GM23338 (cell line): ENCODE results near the gene DNAAF5. TPM values are rescaled to one million over a fixed set of nuclear protein-coding genes. Genes with fewer than 3 reads are reported as not detected.

ENCODE experiments used
- ATAC-seq: fragments of 200-7000 bp; cut with Tn5 transposase; 3 replicates; pipeline ENCODE4 v1.9.1; 2020
- DNase-seq: peaks from one replicate; pipeline ENCODE4 v3.0.0-alpha.2; 2015; ENCODE audit warnings: low spot score
- H2AFZ ChIP-seq: fragments of 200-600 bp; sonication (generic); 2 replicates; pipeline ENCODE4 v1.8.0; 2016; ENCODE audit warnings: antibody characterized with exemption, mild to moderate bottlenecking, moderate library complexity
- H3F3A ChIP-seq: fragments of 200-600 bp; sonication (generic); replicated peaks from 2 replicates; pipeline ENCODE4 v1.8.0; 2017; ENCODE audit warnings: antibody characterized with exemption, mixed run types, low read depth
- H3K27ac ChIP-seq: fragments of 200-600 bp; sonication (generic); 2 replicates; pipeline ENCODE4 v1.6.1; 2016; ENCODE audit warnings: low read depth
- H3K27me3 ChIP-seq: fragments of 200-600 bp; sonication (generic); 2 replicates; pipeline ENCODE4 v1.8.0; 2016; ENCODE audit warnings: mild to moderate bottlenecking, mixed run types, moderate library complexity; ENCODE audit not compliant: insufficient read depth
- H3K36me3 ChIP-seq: fragments of 200-600 bp; sonication (generic); 2 replicates; pipeline ENCODE4 v1.8.0; 2016; ENCODE audit warnings: mild to moderate bottlenecking; ENCODE audit not compliant: insufficient read depth
- H3K4me1 ChIP-seq: fragments of 200-600 bp; sonication (generic); 2 replicates; pipeline ENCODE4 v1.8.0; 2016; ENCODE audit warnings: mild to moderate bottlenecking, moderate library complexity; ENCODE audit not compliant: insufficient read depth
- H3K4me2 ChIP-seq: fragments of 200-600 bp; sonication (generic); 2 replicates; pipeline ENCODE4 v1.7.1; 2017; ENCODE audit warnings: mixed run types
- H3K4me3 ChIP-seq: fragments of 200-600 bp; sonication (generic); 2 replicates; pipeline ENCODE4 v1.6.1; 2016; ENCODE audit warnings: mixed run types
- H3K79me2 ChIP-seq: fragments of 200-600 bp; sonication (generic); replicated peaks from 2 replicates; pipeline ENCODE4 v1.8.0; 2017; ENCODE audit warnings: mild to moderate bottlenecking; ENCODE audit not compliant: insufficient read depth
- H3K9me2 ChIP-seq: fragments of 200-600 bp; sonication (generic); 2 replicates; pipeline ENCODE4 v1.8.0; 2017; ENCODE audit not compliant: insufficient read depth
- H4K20me1 ChIP-seq: fragments of 200-600 bp; sonication (generic); replicated peaks from 2 replicates; pipeline ENCODE4 v1.8.0; 2017; ENCODE audit warnings: mild to moderate bottlenecking; ENCODE audit not compliant: insufficient read depth
- H3K27ac Mint-ChIP-seq: 2 replicates; pipeline ENCODE4 v1.8.0; 2020; ENCODE audit warnings: inconsistent platforms, mild to moderate bottlenecking, moderate library complexity, mixed read lengths
- H3K27me3 Mint-ChIP-seq: 3 replicates; pipeline ENCODE4 v1.8.0; 2022; ENCODE audit warnings: low read depth, mild to moderate bottlenecking, moderate library complexity, mixed read lengths, inconsistent platforms; ENCODE audit not compliant: insufficient read depth, poor library complexity
- H3K36me3 Mint-ChIP-seq: 3 replicates; pipeline ENCODE4 v1.8.0; 2021; ENCODE audit warnings: low read depth, mild to moderate bottlenecking, inconsistent platforms, moderate library complexity, mixed read lengths
- H3K4me1 Mint-ChIP-seq: 3 replicates; pipeline ENCODE4 v1.8.0; 2020; ENCODE audit warnings: mild to moderate bottlenecking, inconsistent platforms, mixed read lengths
- H3K4me3 Mint-ChIP-seq: 3 replicates; pipeline ENCODE4 v1.8.0; 2021; ENCODE audit warnings: moderate library complexity, mild to moderate bottlenecking, inconsistent platforms, mixed read lengths
- H3K9me3 Mint-ChIP-seq: 3 replicates; pipeline ENCODE4 v1.8.0; 2020; ENCODE audit warnings: moderate library complexity, mild to moderate bottlenecking, inconsistent platforms, mixed read lengths
- EZH2 ChIP-seq: fragments of 200-600 bp; sonication (generic); IDR thresholded peaks from one replicate; pipeline ENCODE4 v1.8.0; 2017; ENCODE audit warnings: antibody characterized with exemption, mild to moderate bottlenecking, low read depth; ENCODE audit not compliant: unreplicated experiment
- JUNB ChIP-seq: IDR thresholded peaks from one replicate; pipeline ENCODE4 v1.6.1; 2016; ENCODE audit warnings: antibody characterized with exemption; ENCODE audit not compliant: unreplicated experiment
- POLR2AphosphoS5 ChIP-seq: IDR thresholded peaks from 2 replicates; pipeline ENCODE4 v1.6.1; 2016; ENCODE audit warnings: antibody characterized with exemption, low read depth
- STAT1 ChIP-seq: IDR thresholded peaks from one replicate; pipeline ENCODE4 v1.6.1; 2016; ENCODE audit warnings: antibody characterized with exemption; ENCODE audit not compliant: unreplicated experiment
- ZNF331 ChIP-seq: fragments of 250-450 bp; sonication (Bioruptor Pico); IDR thresholded peaks from 2 replicates; pipeline ENCODE4 v1.5.0; 2020; ENCODE audit warnings: low read depth, mild to moderate bottlenecking, moderate library complexity
- polyA plus RNA-seq: library from polyadenylated mRNA; unstranded; fragments of >200 nt; fragmentation: Nextera tagmentation; extraction: Ambion mirVana; gene quantifications from 2 replicates; pipeline ENCODE4 v1.2.1, GENCODE V29; 2016
- total RNA-seq: library from RNA; depleted of rRNA; stranded (reverse); fragments of >200 nt; shearing (Covaris generic); gene quantifications from 2 replicates; pipeline ENCODE4 v1.2.3, GENCODE V29; 2014
- TF ChIP-seq, protein P1 (sequence below), 2 experiments: fragments of 200-600 bp in 1 of 2; sonication (generic) in 1 of 2; conservative IDR thresholded peaks; 2 replicates each; pipeline versions ENCODE4 v1.5.1 to v1.6.1; 2016 to 2017; ENCODE audit warnings: antibody characterized with exemption in 2 of 2, low read depth in 2 of 2, mild to moderate bottlenecking in 2 of 2, moderate library complexity in 1 of 2
- TF ChIP-seq, protein P2 (sequence below): IDR thresholded peaks from one replicate; pipeline ENCODE4 v1.6.1; 2018; ENCODE audit warnings: antibody characterized with exemption; ENCODE audit not compliant: unreplicated experiment
- TF ChIP-seq, protein P3 (sequence below): fragments of 250-450 bp; sonication (Bioruptor Pico); IDR thresholded peaks from 2 replicates; pipeline ENCODE4 v1.5.0; 2020; ENCODE audit warnings: mild to moderate bottlenecking, moderate library complexity

The DNAAF5 gene
- total and polyA plus RNA-seq, 2 experiments from 2014 or later = 20.4 to 86.7 TPM

DNA sequence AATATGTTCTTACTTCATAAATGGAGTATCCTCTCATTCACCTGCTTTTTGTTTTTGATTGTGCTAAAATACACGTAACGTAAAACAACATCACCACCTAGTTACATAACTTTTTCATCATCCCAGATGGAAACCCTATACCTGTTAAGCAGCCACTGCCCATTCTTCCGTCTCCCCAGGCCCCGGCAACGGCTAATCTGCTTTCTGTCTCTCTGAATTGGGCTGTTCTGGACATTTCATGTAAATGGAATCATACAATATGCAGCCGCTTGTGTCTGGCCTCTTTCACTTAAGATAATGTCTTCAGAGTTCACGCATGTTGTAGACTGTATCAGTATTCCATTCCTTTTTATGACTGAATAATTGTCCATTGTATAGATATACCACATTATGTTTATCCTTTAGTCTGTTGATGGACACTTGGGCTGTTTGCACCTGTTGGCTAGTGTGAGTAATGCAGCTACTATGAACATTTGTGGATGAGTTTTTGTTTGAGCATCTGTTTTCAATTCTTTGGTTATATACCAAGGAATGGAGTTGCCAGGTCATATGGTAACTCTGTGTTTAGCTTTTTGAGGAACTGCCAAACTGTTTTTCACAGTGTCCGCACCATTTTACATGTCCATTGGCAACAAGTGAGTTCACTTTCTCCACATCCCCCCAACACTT is 91.7 kb downstream of the DNAAF5 start:
- no peak for ATAC-seq
- Mint-ChIP-seq H3K27me3 (peaks cover 23% of the 10 kb centered on the region), H3K36me3 (peaks cover 20% of the 10 kb centered on the region), H3K4me1 (peaks cover 56% of the 10 kb centered on the region), H3K9me3 (no peaks in the 10 kb centered on the region; the same call in 1 of the 3 replicates), H3K27ac (no peak overlapping the region), H3K4me3 (peak overlapping the region; percentile 87)
- no peak overlapping the region for H2AFZ ChIP-seq
- no peak overlapping the region for H3K27ac ChIP-seq
- H3K36me3 ChIP-seq = no peaks in the 10 kb centered on the region
- peak overlapping the region; percentile 98 for H3K4me2 ChIP-seq
- peak overlapping the region; percentile 94 for H3K4me3 ChIP-seq
- peaks cover 63% of the 10 kb centered on the region for H3K79me2 ChIP-seq
- no peaks in the 10 kb centered on the region for H3K27me3 ChIP-seq
- TF ChIP-seq POLR2AphosphoS5 (no peak), JUNB (no peak)
- TF ChIP-seq, protein P1, sequence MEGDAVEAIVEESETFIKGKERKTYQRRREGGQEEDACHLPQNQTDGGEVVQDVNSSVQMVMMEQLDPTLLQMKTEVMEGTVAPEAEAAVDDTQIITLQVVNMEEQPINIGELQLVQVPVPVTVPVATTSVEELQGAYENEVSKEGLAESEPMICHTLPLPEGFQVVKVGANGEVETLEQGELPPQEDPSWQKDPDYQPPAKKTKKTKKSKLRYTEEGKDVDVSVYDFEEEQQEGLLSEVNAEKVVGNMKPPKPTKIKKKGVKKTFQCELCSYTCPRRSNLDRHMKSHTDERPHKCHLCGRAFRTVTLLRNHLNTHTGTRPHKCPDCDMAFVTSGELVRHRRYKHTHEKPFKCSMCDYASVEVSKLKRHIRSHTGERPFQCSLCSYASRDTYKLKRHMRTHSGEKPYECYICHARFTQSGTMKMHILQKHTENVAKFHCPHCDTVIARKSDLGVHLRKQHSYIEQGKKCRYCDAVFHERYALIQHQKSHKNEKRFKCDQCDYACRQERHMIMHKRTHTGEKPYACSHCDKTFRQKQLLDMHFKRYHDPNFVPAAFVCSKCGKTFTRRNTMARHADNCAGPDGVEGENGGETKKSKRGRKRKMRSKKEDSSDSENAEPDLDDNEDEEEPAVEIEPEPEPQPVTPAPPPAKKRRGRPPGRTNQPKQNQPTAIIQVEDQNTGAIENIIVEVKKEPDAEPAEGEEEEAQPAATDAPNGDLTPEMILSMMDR (conservative IDR thresholded peaks at IDR 0.05; ENCODE audit: low read depth in 2 of 2) = peak; percentile 8 to 49; a peak in 2 of 4 replicates
- DNase-seq = peak; percentile 32
- H3K4me1 ChIP-seq = peaks cover 20% of the 10 kb centered on the region
- H3K9me2 ChIP-seq = no peaks in the 10 kb centered on the region
- peaks cover 14% of the 10 kb centered on the region for H3F3A ChIP-seq
- peaks cover 45% of the 10 kb centered on the region for H4K20me1 ChIP-seq

DNA sequence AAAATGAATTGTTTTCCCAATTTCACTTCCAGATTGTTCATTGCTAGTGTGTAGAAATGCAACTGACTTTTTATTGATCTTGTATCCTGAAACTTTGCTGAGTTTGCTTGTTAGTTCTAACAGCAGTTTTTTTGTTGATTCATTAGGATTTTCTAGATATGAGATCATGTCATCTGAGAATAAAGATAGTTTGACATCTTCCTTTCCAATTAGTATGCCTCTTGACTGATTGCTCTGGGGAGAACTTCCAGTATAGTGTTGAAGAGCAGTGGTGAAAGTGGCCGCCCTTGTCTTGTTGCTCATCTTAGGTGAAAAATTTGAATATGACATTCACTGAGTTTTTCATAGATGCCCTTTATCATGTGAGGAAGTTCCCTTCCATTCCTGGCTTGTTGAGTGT is 93.8 kb downstream of the DNAAF5 start:
- H3K4me2 ChIP-seq = no peak overlapping the region
- H3K27me3 ChIP-seq = no peaks in the 10 kb centered on the region
- H3F3A ChIP-seq = peaks cover 10% of the 10 kb centered on the region; the same call in 1 of the 2 replicates
- H4K20me1 ChIP-seq = peaks cover 54% of the 10 kb centered on the region
- no peak overlapping the region for H3K4me3 ChIP-seq
- Mint-ChIP-seq H3K4me1 (peaks cover 57% of the 10 kb centered on the region), H3K27ac (no peak overlapping the region), H3K4me3 (no peak overlapping the region), H3K36me3 (peaks cover 20% of the 10 kb centered on the region), H3K27me3 (peaks cover 16% of the 10 kb centered on the region), H3K9me3 (no peaks in the 10 kb centered on the region; the same call in 2 of the 3 replicates)
- no peak for DNase-seq
- no peak overlapping the region for H3K27ac ChIP-seq
- no peak for ATAC-seq
- H3K9me2 ChIP-seq = no peaks in the 10 kb centered on the region
- H3K4me1 ChIP-seq = peaks cover 17% of the 10 kb centered on the region
- no peak overlapping the region for H2AFZ ChIP-seq
- no peaks in the 10 kb centered on the region for H3K36me3 ChIP-seq
- peaks cover 84% of the 10 kb centered on the region for H3K79me2 ChIP-seq
- TF ChIP-seq ZNF331 (CRISPR knock-in tag) = no peak
- TF ChIP-seq, protein P2, sequence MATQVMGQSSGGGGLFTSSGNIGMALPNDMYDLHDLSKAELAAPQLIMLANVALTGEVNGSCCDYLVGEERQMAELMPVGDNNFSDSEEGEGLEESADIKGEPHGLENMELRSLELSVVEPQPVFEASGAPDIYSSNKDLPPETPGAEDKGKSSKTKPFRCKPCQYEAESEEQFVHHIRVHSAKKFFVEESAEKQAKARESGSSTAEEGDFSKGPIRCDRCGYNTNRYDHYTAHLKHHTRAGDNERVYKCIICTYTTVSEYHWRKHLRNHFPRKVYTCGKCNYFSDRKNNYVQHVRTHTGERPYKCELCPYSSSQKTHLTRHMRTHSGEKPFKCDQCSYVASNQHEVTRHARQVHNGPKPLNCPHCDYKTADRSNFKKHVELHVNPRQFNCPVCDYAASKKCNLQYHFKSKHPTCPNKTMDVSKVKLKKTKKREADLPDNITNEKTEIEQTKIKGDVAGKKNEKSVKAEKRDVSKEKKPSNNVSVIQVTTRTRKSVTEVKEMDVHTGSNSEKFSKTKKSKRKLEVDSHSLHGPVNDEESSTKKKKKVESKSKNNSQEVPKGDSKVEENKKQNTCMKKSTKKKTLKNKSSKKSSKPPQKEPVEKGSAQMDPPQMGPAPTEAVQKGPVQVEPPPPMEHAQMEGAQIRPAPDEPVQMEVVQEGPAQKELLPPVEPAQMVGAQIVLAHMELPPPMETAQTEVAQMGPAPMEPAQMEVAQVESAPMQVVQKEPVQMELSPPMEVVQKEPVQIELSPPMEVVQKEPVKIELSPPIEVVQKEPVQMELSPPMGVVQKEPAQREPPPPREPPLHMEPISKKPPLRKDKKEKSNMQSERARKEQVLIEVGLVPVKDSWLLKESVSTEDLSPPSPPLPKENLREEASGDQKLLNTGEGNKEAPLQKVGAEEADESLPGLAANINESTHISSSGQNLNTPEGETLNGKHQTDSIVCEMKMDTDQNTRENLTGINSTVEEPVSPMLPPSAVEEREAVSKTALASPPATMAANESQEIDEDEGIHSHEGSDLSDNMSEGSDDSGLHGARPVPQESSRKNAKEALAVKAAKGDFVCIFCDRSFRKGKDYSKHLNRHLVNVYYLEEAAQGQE = no peak
- TF ChIP-seq STAT1 = no peak
- no peak for TF ChIP-seq EZH2
- TF ChIP-seq POLR2AphosphoS5 = no peak
- no peak for TF ChIP-seq JUNB
- TF ChIP-seq, protein P3, sequence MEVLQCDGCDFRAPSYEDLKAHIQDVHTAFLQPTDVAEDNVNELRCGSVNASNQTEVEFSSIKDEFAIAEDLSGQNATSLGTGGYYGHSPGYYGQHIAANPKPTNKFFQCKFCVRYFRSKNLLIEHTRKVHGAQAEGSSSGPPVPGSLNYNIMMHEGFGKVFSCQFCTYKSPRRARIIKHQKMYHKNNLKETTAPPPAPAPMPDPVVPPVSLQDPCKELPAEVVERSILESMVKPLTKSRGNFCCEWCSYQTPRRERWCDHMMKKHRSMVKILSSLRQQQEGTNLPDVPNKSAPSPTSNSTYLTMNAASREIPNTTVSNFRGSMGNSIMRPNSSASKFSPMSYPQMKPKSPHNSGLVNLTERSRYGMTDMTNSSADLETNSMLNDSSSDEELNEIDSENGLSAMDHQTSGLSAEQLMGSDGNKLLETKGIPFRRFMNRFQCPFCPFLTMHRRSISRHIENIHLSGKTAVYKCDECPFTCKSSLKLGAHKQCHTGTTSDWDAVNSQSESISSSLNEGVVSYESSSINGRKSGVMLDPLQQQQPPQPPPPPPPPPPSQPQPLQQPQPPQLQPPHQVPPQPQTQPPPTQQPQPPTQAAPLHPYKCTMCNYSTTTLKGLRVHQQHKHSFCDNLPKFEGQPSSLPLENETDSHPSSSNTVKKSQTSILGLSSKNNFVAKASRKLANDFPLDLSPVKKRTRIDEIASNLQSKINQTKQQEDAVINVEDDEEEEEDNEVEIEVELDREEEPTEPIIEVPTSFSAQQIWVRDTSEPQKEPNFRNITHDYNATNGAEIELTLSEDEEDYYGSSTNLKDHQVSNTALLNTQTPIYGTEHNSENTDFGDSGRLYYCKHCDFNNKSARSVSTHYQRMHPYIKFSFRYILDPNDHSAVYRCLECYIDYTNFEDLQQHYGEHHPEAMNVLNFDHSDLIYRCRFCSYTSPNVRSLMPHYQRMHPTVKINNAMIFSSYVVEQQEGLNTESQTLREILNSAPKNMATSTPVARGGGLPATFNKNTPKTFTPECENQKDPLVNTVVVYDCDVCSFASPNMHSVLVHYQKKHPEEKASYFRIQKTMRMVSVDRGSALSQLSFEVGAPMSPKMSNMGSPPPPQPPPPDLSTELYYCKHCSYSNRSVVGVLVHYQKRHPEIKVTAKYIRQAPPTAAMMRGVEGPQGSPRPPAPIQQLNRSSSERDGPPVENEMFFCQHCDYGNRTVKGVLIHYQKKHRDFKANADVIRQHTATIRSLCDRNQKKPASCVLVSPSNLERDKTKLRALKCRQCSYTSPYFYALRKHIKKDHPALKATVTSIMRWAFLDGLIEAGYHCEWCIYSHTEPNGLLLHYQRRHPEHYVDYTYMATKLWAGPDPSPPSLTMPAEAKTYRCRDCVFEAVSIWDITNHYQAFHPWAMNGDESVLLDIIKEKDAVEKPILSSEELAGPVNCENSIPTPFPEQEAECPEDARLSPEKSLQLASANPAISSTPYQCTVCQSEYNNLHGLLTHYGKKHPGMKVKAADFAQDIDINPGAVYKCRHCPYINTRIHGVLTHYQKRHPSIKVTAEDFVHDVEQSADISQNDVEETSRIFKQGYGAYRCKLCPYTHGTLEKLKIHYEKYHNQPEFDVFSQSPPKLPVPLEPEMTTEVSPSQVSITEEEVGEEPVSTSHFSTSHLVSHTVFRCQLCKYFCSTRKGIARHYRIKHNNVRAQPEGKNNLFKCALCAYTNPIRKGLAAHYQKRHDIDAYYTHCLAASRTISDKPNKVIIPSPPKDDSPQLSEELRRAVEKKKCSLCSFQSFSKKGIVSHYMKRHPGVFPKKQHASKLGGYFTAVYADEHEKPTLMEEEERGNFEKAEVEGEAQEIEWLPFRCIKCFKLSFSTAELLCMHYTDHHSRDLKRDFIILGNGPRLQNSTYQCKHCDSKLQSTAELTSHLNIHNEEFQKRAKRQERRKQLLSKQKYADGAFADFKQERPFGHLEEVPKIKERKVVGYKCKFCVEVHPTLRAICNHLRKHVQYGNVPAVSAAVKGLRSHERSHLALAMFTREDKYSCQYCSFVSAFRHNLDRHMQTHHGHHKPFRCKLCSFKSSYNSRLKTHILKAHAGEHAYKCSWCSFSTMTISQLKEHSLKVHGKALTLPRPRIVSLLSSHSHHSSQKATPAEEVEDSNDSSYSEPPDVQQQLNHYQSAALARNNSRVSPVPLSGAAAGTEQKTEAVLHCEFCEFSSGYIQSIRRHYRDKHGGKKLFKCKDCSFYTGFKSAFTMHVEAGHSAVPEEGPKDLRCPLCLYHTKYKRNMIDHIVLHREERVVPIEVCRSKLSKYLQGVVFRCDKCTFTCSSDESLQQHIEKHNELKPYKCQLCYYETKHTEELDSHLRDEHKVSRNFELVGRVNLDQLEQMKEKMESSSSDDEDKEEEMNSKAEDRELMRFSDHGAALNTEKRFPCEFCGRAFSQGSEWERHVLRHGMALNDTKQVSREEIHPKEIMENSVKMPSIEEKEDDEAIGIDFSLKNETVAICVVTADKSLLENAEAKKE (CRISPR knock-in tag) = no peak
